BJ (cell line): ENCODE results near the gene MOCS1. TPM values are rescaled to one million over a fixed set of nuclear protein-coding genes. Genes with fewer than 3 reads are reported as not detected.

Source experiments
- CTCF ChIA-PET: fragments of 350-600 bp; formaldehyde crosslinking; extraction: SDS; loops from one replicate; lab custom pipeline; 2021; ENCODE audit warnings: antibody characterized with exemption, inconsistent platforms; lab: Yijun Ruan, JAX
- POLR2A ChIA-PET: fragments of 300-600 bp; sonication (Branson Sonifier 250); formaldehyde crosslinking; extraction: SDS; loops from one replicate; lab custom pipeline; 2021; ENCODE audit warnings: antibody characterized with exemption; lab: Charles Lee
- DNase-seq: peaks from one replicate; pipeline ENCODE4 v3.0.0-alpha.2; 2011; ENCODE audit warnings: low read depth
- H3K27me3 ChIP-seq: 2 replicates; pipeline ENCODE4 v1.6.0; 2011; ENCODE audit warnings: low read length; ENCODE audit not compliant: control insufficient read depth, insufficient read depth
- H3K36me3 ChIP-seq: 2 replicates; pipeline ENCODE4 v1.5.1; 2011; ENCODE audit warnings: low read length; ENCODE audit not compliant: control insufficient read depth, insufficient read depth
- H3K4me3 ChIP-seq: 2 replicates; pipeline ENCODE4 v1.5.1; 2011; ENCODE audit warnings: low read depth, mild to moderate bottlenecking, control low read depth, low read length
- polyA plus RNA-seq: library from polyadenylated mRNA; depleted of rRNA; stranded (reverse); fragments of >200 nt; gene quantifications from 2 replicates; pipeline ENCODE4 v1.2.3, GENCODE V29; 2011
- TF ChIP-seq, protein P1 (sequence below): IDR thresholded peaks from 2 replicates; pipeline ENCODE4 v1.5.1; 2011; ENCODE audit warnings: low read depth, mild to moderate bottlenecking, control low read depth, inconsistent platforms, low read length, moderate library complexity; ENCODE audit not compliant: insufficient read depth

MOCS1 gene
- polyA plus RNA-seq, 1 experiment: 13.4 TPM

DNA sequence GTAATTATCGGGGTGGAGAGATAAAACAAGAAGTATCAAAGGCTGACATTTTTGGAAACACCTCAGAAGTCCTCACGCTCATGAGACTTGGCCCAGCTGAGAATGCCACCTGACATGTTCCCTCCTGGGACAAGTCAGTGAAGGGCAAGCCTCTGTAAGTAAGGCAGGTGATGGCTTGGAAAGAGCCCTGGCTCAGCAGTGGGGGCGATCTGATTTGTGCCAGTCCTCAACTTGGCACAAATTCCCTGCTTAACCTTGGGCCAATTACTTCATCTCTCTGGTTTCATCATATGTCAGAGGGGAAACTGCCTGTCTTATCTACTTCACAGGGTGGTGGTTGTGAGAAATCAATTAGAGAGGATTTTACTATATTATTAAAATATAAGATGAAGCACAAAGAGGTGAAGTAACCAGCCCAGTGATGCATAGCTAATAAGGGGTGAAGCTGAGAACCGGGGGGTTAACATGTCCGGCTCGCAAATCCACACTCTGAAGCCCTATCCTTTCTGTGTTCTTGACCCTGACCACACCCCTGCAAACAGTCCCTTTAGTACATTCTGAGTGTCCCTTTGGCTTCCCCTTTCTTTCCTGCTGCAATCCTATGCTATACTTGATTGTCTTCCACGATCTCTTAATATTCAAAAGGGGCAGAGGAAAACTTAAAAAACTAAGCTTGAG is 8.8 kb upstream of the MOCS1 start:
- Histone ChIP-seq H3K4me3 (no peak overlapping the region), H3K36me3 (no peaks in the 10 kb centered on the region), H3K27me3 (peaks cover 2% of the 10 kb centered on the region)
- ChIA-PET POLR2A (no interaction called here), CTCF (no interaction called here)
- TF ChIP-seq, protein P1, sequence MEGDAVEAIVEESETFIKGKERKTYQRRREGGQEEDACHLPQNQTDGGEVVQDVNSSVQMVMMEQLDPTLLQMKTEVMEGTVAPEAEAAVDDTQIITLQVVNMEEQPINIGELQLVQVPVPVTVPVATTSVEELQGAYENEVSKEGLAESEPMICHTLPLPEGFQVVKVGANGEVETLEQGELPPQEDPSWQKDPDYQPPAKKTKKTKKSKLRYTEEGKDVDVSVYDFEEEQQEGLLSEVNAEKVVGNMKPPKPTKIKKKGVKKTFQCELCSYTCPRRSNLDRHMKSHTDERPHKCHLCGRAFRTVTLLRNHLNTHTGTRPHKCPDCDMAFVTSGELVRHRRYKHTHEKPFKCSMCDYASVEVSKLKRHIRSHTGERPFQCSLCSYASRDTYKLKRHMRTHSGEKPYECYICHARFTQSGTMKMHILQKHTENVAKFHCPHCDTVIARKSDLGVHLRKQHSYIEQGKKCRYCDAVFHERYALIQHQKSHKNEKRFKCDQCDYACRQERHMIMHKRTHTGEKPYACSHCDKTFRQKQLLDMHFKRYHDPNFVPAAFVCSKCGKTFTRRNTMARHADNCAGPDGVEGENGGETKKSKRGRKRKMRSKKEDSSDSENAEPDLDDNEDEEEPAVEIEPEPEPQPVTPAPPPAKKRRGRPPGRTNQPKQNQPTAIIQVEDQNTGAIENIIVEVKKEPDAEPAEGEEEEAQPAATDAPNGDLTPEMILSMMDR: no peak
- DNase-seq: no peak

DNA sequence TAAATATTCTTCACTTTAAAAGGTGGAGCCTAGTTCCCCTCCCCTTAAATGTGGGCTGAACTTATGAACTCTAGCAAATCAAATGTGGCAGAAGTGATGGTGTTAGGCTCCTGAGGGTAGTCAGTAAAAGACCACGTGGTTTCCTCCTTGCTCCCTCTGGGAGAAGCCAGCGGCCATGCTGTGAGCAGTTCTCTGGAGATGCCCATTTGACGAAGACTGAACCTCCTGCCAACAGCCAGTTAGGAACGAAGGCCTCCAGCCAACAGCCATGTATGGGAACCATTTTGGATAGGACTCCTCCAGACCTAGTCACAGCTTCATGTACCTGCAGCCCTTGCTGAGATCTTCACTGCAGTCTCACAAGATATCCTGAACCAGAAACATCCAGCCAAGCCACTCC is 7.6 kb upstream of the MOCS1 start:
- TF ChIP-seq, protein P1: no peak
- ChIA-PET POLR2A (no interaction called here), CTCF (no interaction called here)
- Histone ChIP-seq H3K36me3 (no peaks in the 10 kb centered on the region), H3K4me3 (no peak overlapping the region), H3K27me3 (no peaks in the 10 kb centered on the region; the same call in 1 of the 2 replicates)
- no peak for DNase-seq

DNA sequence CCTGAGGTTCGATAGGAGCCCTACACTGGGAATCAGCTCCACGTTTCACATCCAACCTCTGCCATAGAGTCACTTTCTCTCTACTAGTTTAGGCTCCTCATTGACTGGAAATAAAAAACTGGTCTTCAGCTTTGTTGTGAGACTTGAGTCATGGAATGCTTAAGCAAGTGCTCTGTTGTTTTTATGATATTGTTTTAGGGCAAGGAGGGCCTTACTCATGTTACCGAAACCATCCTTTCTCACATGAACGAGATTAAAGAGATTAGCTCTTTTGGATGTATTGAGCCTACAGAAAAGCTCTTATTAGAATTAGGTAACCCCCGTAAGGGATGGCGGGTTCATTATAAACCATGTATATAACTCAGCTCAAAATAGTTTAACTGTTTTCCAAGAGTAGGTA is 6.9 kb upstream of the MOCS1 start:
- ChIA-PET POLR2A (no interaction called here), CTCF (no interaction called here)
- DNase-seq: no peak
- Histone ChIP-seq H3K36me3 (no peaks in the 10 kb centered on the region), H3K4me3 (no peak overlapping the region), H3K27me3 (no peaks in the 10 kb centered on the region; the same call in 1 of the 2 replicates)
- TF ChIP-seq, protein P1: no peak

DNA sequence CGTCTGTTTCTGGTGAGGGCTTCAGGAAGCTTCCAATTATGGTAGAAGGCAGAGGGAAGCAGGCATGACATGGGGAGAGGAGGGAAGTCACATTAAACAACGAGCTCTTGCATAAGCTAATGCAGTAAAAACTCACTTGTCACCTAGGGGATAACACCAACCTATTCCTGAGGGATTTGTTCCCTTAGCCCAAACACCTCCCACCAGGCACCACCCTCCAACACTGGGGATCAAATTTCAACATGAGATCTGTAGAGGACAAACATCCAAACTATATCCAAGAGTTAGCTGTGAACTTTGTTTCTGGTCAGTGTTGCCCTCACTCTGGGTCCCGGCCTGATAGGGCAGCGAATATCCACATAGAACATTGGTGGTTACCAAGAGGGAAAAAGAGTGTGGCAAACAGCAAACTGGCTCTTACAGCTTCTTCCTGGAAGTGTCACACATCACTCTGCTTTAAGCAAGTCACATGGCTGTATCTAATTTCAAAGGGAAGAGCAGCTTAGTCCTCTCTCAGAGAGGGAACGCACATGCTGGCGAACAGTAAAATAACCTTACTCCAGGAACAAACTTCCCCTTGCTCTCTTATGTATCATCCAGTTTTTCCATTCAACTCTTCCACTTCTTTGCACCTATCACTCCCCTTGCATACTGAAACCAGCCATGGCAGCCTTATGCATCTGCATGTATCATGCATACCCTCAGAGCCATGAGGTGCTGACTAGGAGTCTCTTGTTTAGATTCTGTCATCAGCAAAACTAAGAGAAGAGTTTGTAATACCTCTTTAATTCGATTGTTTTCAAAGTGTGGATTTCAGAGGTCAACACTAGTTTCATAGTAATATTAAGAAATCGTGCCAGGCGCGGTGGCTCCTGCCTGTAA is 4.8 kb upstream of the MOCS1 start:
- ChIA-PET CTCF (no interaction called here), POLR2A (interaction anchor here (0.6 kb wide), 1 partner anchor 396 kb away, joined by 3 read pairs; no protein-coding TSS in a partner anchor)
- Histone ChIP-seq H3K27me3 (peaks cover 1% of the 10 kb centered on the region; the same call in 1 of the 2 replicates), H3K4me3 (no peak overlapping the region), H3K36me3 (no peaks in the 10 kb centered on the region)
- TF ChIP-seq, protein P1: no peak
- no peak for DNase-seq

DNA sequence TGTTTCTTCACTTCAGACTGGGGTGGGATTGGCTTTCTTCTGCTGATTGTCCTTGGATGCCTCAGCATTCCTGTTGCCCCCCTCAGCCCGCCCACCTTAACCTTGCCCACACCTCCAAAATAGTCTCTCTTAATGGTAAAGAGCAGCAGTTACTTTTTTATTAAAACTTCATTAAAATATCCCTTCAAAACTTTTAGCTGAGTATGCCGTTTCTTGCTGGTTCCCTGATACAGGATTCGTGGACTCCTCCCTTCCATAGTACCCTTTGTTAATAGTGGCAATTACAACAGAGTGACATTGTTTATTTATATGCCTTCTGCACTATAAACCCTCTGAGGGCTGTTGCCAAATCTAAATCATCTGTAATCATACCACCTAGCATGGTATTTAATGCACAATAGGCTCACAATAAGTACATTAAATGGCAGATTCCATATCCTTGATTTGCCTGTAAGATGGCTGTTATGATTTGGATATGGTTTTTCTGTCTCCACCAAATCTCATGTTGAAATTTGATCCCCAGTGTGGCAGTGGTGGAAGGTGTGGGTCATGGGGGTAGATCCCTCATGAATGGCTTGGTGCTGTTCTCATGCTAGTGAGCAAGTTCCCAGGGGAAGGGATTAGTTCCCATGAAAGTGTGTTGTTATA is 3.5 kb upstream of the MOCS1 start:
- DNase-seq: no peak
- TF ChIP-seq, protein P1: no peak
- ChIA-PET POLR2A (no interaction called here), CTCF (no interaction called here)
- H3K4me3 ChIP-seq: no peak overlapping the region
- no peaks in the 10 kb centered on the region for H3K36me3 ChIP-seq
- peaks cover 1% of the 10 kb centered on the region; the same call in 1 of the 2 replicates for H3K27me3 ChIP-seq
